Astrocyte of the cerebellum (primary cell): ENCODE results near the gene TBK1.

Experiments used
- DNase-seq: peaks from one replicate; pipeline ENCODE4 v3.0.0-alpha.2; 2011; ENCODE audit warnings: low read depth
- H3K4me3 ChIP-seq: 2 replicates; pipeline ENCODE4 v1.5.1; 2011; ENCODE audit warnings: mild to moderate bottlenecking, low read depth, low read length, moderate library complexity
- in situ Hi-C: cut with HindIII; loops from 2 replicates; pipeline ENCODE4 v1.10.0; 2017; ENCODE audit warnings: low sequenced_read_pairs
- TF ChIP-seq, protein P1 (sequence below): IDR thresholded peaks from 2 replicates; pipeline ENCODE4 v1.5.1; 2012; ENCODE audit warnings: low read length, low read depth, moderate library complexity, mild to moderate bottlenecking; ENCODE audit errors: missing control alignments

Gene TBK1

DNA sequence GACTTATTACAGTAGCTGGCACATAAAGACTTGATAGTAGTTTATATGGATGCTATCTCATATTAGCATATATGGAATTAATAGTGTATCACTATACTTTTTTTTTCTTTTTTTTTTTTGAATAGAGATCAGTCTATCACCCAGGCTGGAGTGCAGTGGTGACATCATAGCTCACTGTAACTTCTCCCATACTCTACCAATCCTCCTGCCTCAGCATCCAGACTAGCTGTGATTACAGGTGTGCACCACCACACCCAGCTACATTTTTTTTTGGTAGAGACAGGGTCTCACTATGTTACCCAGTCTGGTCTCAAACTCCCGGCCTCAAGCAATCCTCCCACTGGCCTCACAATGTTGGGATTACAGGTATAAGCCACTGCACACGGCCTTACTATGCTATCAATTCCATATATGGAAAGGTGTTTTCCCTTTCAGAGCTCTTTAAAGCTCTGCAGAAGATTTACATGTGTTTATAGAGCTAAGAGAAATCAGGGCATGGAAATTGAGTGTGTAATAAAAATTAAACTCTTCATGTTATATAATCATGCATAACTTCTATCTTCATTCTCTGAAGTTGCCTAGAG, 1.8 kb upstream of the TBK1 start:
- TF ChIP-seq, protein P1, sequence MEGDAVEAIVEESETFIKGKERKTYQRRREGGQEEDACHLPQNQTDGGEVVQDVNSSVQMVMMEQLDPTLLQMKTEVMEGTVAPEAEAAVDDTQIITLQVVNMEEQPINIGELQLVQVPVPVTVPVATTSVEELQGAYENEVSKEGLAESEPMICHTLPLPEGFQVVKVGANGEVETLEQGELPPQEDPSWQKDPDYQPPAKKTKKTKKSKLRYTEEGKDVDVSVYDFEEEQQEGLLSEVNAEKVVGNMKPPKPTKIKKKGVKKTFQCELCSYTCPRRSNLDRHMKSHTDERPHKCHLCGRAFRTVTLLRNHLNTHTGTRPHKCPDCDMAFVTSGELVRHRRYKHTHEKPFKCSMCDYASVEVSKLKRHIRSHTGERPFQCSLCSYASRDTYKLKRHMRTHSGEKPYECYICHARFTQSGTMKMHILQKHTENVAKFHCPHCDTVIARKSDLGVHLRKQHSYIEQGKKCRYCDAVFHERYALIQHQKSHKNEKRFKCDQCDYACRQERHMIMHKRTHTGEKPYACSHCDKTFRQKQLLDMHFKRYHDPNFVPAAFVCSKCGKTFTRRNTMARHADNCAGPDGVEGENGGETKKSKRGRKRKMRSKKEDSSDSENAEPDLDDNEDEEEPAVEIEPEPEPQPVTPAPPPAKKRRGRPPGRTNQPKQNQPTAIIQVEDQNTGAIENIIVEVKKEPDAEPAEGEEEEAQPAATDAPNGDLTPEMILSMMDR: no peak

GRCh38 chr12:64450711-64451486, 1.0 kb upstream of the TBK1 start:
- TF ChIP-seq, protein P1: no peak
- no peak for DNase-seq
- H3K4me3 ChIP-seq: peak overlapping the region; percentile 97
- in situ Hi-C loops: no loop called here

More for the DNA sequence above, 1.8 kb upstream of the TBK1 start:
- no peak for DNase-seq
- H3K4me3 ChIP-seq: no peak overlapping the region
- in situ Hi-C loops: no loop called here

DNA sequence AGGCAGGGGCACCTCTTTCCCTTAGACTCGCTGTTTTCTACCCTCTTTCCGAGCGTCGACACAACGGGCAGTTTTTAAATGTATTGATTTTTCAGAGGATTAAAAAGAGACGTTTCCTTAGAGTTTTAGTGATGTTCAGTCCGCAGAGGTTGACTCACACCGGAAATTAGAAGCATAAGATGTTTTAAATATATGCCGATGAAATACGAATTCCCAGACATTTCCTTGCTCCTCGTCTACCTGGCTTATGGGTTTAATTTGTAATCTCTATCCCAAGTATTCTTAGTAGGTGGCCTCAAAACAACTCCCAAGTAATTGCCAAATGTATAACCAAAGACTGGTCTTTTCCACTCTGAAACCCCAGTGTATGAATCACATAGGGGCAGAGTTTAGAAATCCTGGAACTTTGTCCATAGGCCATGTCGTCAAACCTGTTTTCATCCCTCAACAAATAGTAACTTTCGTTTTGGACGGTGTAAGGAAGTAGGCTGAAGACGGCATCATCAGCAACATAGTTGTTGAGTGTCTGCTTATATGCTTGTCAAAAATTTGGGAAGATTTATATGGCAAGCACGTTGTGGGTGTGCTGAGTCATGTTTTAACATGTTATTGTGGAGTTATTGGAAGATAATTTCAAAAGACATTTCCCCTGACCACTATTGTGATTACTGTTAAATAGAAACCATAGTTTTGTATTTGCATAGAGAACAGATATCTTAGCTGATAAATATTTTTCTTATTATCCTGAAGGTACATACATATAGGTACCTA, 824 bp downstream of the TBK1 start:
- peak; percentile 59 for DNase-seq
- peak overlapping the region; percentile 97 for H3K4me3 ChIP-seq
- in situ Hi-C loops: no loop called here

GRCh38 chr12:64455506-64455905, 3.6 kb downstream of the TBK1 start:
- DNase-seq: no peak
- TF ChIP-seq, protein P1: no peak
- no peak overlapping the region for H3K4me3 ChIP-seq
- in situ Hi-C loops: no loop called here

More for the DNA sequence above, 824 bp downstream of the TBK1 start:
- TF ChIP-seq, protein P1: no peak

- in situ Hi-C loops: no loop called here
- DNase-seq: no peak
- no peak overlapping the region for H3K4me3 ChIP-seq
- TF ChIP-seq, protein P1: no peak
These were observed 4.2 kb downstream of the TBK1 start for GRCh38 chr12:64456119-64456518.

DNA sequence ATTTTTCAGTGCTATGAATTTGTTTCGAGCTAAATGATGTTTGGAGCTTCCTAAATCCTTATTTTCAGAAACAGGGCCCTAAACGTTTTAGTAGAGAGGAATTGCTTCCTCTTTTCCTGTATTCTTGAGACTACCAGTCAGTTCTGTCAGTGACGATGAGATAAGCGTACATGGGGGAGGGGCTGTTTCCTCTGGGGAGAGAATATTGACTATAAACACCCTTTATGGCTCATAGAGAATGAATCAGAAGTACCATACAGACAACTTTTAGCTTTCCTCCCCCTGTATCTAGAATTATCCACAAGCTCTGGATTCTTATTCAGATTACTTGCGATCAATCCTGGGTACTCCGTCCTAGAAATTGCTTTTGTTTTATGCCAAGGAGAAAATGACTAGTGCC, 5.1 kb downstream of the TBK1 start:
- no peak overlapping the region for H3K4me3 ChIP-seq
- TF ChIP-seq, protein P1: no peak
- DNase-seq: no peak
- in situ Hi-C loops: no loop called here
